Stimulated activated CD4-positive, alpha-beta T cell treated with anti-CD3 and anti-CD28 coated beads, Interleukin-15, amount 100 ng/mL, for 48 hours (primary cell): Measurements from ENCODE around the gene PNRC1.
"Not testable (repeated sequence)": the region's sequence is repeated elsewhere in the genome, so short reads cannot be mapped to it uniquely, and the experiment has no call there.

Source experiments
- DNase-seq, 2 donors: peaks; one replicate each; pipeline ENCODE4 v3.0.0-alpha.2; 2020; ENCODE audit warnings: low read depth in 2 of 2

The PNRC1 gene

DNA sequence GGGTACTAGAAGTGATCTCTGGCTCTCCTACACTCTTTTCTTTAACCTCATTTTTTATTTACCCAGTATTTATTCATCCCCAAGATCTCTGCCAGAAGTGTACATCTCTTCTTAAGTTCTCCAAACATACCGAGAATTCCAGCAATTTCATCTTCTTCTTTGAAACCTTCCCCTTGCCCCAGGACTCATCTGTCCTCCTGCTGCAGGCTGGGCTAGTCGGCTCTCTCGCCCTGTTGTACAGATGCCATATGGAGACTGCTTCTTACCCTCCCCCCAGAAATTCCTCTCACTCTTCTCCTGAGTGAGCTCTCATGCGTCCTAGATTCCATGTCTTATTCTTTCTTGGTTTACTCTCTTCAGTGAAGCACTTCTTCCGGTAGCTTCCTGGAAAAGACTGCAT, 21.9 kb upstream of the PNRC1 start:
- no peak for DNase-seq

DNA sequence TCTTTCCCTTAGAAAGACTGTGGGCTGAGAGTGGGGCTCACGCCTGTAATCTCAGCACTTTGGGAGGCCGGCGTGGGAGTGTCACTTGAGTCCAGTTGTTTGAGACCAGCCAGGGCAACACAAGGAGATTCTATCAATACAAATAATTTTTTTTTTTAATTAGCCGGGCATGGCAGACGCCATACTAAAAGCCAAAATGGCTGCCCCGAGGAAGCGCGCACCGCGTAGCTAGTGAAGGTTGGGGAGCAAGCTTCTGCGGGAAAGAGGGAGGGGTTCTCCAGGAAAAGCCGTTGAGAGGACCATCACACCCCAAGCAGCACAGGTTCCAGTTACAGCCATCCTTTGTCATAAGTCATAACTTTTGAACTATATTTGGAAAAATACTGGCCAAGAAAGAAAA, 21.3 kb upstream of the PNRC1 start:
- no peak for DNase-seq

DNA sequence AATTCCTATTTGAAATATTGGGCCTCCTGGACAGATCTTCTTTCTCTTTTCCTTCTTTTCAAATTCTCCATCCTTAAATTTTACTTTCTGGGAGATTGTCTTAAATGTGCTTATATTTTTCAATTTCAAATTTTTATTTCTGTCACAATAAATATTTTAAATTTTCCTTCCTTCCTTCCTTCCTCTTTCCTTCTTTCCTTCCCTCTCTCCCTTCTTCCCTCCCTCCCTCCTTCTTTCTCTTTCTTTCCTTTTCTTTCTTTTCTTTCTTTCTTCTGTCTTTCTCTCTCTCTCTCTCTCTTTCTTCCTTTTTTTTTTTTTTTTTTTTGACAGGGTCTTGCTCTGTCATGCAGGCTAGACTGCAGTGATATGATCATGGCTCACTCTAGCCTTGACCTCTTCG, 16.7 kb upstream of the PNRC1 start:
- DNase-seq, result no peak

DNA sequence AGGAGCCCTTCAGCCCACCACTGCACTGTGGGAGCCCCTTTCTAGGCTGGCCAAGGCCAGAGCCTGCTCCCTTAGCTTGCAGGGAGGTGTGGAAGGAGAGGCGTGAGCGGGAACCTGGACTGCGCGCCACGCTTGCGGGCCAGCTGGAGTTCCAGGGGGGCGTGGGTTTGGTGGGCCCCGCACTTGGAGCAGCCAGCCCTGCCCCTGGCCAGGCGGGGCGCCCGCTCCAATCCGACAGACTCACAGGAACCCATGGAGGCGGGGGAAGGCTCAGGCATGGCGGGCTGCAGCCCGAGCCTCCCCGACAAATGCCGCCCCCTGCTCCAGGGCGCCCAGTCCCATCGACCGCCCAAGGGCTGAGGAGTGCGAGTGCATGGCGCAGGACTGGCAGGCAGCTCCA, 15.6 kb upstream of the PNRC1 start:
- not testable (repeated sequence) for DNase-seq

DNA sequence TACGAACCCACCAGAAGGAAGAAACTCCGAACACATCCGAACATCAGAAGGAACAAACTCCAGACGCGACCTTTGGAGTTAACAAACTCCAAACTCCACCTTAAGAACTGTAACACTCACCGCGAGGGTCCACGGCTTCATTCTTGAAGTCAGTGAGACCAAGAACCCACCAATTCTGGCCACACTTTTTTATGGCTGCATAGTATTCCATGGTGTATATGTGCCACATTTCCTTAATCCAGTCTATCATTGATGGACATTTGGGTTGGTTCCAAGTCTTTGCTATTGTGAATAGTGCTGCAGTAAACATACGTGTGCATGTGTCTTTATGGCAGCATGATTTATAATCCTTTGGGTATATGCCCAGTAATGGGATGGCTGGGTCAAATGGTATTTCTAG, 14.4 kb upstream of the PNRC1 start:
- not testable (repeated sequence) for DNase-seq

DNA sequence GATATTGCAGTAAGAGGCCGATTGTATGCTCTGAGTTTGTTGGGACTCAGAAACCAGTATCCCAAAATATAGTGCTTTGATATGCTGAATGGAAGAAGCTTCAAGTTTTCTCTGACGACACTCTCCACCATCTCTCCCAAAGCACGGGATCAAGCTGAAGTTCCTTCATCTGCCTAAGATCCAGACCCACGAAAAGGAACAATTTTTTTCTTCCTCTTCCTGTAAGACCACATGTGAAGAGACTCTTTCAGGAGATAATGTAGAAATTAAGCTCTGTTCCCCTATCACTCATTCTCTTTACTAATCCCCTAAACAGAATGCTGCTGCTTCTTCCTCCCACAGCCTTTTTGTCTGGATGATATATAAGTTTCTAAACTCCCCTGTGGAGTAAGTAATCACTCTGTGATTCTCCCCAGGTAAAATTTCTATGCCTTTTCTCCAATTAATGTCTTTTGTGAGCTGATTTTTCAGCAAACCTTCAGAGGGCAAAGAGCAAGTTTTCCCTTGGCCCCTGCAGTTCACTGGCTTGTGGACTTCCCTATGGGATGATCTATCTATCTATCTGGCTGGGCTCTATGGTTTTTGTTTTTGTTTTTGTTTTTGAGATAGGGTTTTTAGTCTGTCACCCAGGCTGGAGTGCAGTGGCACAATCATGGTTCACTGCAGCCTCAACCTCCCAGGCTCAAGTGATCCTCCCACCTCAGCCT, 13.5 kb upstream of the PNRC1 start:
- no peak for DNase-seq

DNA sequence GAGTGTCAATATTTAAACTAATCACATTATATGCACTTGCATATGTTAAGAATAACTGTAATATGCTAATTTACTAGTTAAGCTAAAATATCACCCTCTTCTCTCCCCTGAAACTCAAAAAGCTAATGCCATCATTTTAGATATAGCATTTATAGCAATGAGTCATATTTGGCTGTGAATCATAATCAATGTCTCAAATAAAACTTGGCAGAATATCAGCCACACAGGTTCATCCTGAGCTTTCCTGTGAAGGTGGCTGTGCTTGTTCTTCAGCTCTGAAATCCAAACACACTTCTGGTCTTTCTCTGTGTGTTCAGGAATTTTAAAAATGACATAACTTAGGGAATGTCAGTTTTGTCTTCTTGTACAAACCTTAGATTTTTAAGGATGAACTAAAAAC, 12.8 kb upstream of the PNRC1 start:
- DNase-seq, result no peak

DNA sequence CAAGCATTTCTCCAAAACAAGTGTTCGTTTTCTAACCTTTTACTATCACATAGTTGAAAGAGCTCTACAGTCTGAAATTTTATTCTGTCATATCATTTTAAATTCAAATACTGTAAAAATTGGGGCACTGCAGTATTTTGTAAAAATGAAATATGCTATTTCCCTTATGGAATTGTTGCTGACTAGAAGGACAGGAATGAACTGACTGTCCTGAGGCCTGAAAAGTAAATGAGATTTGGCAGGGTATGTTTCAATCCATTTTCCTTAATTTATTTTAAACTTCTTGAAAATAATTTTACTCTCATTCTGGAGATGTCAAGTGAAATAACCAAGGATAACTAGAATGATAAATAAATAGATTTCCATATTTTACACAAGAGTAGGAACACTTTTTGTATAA, 11.9 kb upstream of the PNRC1 start:
- no peak for DNase-seq

DNA sequence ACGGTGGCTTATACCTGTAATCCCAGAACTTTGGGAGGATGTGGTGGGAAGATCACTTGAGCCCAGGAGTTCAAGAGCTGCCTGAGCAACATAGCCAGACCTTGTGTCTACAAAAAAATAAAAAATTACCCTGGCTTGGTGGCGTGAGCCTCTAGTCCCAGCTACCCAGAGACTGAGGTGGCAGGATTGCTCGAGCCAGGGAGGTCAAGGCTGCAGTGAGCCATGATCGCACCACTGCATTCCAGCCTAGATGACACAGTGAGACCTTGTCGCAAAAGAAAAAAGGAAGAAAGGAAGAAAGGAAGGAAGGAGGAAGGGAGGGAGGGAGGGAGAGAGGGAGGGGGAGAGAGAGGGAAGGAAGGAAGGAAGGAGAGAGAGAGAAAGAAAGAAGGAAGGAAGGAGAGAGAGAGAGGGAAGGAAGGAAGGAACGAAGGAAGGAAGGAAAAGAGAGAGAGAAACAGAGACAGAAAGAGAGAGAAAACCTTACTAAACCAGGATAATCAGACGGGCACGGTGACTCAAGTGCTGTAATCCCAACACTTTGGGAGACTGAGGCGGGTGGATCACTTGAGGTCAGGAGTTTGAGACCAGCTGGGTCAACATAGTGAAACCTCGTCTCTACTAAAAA, 10.9 kb upstream of the PNRC1 start:
- no peak for DNase-seq

DNA sequence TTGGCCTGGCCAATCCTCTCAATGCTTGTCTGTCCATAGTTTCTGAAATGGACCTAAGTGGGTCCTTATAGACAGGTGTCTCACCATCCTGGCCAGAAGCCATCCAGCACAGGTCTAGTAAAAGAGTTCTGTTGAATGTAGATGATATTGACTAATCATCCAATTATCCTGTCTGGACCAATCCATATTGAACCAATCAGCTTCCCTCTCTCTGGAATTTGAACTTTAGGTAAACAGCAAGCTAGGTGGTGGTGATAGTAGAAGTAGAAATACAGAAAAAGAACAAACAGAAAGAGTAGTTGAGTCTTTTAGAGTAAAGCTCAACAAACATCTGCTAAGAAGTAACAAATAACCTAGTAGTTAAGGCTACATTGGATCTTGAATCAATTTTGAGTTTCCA, 9.5 kb upstream of the PNRC1 start:
- no peak for DNase-seq

DNA sequence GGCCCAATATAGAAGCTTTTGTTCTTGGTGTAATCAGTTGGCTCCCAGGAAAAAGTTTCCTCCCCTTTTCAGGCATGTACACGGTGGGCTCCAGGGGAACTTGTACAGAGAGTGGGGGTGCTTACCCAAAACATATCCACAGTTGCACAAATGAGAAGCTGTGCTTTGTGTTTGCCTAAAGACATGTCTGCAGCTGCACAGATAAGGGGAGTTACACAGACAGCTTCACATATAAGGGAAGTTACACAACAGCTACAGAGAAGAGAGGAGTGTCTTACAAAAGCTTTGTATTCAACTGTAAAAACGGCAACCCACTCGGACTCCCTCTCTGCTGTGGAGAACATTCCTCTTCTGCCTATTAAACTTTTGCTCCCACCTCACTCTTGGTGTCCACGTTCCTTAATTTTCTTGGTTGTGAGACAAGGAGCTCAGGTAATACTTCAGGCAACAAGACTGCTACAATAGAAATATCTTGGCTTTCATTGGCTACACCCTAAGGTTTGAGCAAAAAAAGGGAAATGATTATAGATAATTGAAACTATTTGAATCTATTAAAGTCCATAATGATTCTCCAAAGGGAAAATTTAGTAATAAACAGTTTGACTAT, 7.4 kb upstream of the PNRC1 start:
- no peak for DNase-seq

DNA sequence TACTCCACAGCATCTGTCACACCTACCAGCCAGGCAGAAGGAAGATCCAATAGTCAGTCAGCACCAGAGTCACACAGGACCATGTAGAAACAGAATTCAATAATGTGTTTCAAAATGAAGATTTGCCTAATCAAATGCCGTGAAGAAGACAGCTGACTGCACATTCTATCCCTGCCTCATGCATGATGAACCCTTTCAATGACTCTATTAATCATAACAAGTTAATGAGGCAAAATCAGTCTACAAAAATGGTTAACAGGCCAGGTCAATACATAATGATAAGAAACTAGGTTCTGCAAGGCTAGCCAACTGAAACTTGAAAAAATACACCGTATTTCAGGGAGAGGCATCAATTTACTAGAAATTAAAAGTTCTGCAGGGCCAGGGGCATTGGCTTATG, 6.7 kb upstream of the PNRC1 start:
- no peak for DNase-seq

DNA sequence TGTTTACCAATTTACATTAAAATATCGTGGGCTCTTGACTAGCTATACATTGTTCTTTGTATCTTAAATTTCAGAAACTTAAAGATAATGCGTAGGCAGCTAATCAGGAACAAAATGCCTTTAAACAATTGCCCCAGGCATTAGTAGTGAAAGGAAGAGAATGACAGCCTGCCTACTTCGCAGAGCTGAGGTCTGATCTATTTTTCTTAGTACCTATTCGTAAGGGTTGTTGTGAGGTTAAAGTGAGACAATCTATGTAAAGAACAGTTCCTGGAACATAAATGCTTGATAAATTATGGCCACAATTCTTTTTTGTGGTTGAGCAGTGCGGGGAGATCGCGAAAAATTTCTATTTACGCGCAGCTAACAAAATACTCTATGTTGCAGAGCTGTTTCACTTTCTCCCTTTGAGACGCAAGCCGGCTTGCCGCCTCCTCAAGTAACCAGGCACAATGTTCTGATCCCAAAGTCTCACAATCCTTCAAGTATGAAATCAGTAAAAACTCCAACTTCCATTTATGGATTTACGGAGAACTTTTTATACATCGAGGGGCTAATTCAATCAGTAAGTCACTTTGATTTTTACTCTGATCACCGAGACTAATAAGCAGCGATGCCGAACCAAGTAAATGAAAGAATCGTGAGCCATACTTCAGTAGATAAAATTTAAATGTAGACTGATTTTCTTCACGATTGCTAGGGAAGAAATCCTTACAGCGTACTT, 878 bp upstream of the PNRC1 start:
- DNase-seq, result peak; percentile 15 to 16

DNA sequence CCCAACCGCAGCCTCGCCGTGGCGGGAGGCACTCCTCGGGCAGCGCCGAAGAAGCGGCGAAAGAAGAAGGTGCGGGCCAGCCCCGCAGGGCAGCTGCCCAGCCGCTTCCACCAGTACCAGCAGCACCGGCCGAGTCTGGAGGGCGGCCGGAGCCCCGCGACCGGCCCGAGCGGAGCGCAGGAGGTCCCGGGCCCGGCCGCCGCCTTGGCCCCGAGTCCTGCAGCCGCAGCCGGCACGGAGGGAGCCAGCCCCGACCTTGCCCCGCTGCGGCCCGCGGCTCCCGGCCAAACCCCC, 525 bp downstream of the PNRC1 start:
- DNase-seq, result no peak

DNA sequence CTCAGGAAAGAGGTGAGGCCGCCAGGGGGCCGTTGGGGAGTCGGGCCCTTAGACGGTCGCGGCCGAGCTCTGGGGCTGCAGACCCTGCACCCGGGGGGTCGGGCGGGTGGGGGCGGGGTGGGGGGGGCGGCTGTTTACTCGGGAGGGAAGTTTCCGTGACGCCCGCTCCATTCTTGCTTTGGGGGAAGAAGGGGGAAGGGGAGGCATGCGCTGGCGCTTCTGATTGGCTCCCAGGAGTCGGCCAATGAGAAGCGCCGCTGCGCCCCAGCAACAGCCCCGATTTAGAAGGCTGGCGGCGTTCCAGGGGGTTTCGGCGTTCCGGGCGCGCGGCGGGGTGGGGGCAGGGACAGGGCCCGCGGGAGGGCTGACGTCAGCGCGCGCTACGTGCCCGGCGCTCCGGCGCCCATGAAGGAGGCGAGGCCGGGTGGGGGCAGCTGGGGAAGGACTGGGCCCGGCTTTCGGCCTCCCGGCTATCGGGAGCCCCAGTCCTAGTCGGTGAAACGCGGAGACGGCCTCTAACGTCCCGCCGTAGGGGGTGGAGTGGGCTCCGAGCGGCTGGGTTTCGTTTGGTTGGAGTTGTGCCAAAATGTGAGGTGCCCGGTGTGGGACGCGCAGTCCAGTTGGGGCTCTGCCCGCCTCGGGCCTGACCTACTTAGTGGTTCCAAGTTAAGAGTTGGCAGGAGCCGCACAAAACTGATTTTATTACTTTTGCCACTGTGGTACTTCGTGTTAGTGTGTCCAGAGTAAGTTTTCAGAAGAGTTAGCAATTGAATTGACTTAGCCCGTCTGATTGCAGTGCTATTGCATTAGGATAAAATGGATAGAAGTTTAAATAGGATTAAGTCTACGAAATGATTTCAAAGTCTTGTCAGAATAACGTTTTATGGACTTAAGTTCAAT, 1.1 kb downstream of the PNRC1 start:
- peak; percentile 96 for DNase-seq

DNA sequence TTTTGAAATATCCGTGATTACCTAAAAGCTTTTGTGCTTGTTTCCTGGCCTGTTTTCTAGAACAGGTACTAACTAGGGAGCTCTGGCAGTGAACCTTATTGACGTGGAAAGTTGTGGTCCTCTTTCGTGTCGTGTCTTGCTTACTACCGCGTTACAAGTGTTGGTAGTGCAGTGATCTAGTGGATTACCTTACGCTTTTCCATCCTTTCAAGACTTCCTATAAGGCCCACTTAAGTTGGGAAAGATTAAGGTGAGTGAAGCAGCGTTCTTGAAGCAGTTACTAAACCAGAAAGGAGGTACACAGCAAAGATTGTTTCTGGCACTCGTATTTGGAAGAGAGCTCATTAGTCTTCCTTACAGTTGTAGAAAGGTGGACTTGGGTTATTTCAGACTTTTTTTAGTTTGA, 1.9 kb downstream of the PNRC1 start:
- DNase-seq, result no peak

DNA sequence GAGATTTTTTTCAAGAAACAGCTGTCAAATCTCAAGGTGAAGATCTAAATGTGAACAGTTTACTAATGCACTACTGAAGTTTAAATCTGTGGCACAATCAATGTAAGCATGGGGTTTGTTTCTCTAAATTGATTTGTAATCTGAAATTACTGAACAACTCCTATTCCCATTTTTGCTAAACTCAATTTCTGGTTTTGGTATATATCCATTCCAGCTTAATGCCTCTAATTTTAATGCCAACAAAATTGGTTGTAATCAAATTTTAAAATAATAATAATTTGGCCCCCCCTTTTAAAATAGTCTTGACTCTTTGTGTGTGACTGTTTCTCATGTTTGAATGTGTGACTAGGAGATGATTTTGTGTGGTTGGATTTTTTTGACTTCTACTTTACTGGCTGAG, 4.0 kb downstream of the PNRC1 start:
- no peak for DNase-seq

DNA sequence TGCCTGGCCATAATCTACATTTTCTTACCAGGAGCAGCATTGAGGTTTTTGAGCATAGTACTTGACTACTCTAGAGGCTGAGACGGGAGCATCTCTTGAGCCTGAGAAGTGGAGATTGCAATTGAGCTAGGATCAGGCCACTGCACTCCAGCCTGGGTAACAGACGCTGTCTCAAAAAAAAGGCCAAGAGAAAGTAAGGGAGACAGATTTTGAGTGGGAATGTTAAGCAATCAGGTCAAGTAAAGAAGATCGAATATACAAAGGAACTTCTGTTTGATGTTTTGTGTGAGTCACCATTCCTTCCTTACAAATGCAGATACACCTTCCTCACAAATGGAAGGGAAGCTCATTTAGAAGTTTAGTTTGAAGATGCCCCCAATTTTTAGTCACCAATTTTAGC, 4.4 kb downstream of the PNRC1 start:
- DNase-seq, result no peak

DNA sequence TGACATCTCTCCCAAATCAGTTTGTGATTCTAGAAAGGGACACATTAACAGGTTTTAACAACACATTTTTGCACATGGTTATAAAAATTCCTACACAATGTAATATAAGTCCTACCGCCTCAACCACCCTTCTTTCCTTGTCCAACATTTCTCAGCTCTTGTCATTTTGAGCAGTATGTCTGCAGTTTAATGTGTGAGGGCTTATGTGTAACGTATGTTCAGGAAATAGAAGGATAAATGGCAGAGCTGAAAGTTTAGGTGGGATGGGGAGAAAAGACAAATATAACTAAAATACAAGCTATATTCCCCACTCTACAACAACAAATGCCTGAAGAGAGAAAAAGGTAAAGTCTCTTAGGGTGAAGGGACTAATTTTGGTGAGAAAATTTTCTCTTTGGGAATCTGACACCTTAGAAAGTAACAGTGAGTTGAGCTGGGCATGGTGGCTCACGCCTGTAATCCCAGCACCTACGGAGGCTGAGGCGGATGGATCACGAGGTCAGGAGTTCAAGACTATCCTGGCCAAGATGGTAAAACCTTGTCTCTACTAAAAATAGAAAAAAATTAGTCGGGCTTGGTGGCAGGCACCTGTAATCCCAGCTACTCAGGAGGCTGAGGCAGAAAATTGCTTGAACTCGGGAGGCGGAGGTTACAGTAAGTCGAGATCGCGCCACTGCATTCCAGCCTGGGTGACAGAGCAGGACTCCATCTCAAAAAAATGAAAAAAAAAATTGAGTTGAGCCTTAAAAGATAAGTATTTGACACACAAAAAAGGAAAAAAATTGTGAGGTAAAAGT, 5.1 kb downstream of the PNRC1 start:
- DNase-seq, result no peak

DNA sequence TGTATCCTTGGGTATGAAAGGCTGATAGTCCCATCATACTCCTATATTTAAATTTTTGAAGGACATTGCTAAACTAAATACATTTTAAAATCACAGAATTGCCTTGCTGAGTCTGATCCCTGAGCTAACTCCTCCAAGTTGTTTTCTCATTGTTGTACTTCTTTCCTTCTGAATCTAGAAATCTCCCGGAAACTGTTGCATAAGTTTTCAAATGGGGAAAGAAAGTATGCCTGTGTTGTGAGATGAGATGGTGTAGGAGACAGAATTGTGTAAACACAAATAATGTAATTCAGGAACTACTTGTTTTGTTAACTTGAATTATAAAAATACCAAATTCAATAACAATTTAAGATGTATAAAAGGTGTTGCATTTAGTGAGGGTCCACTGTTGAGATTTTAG, 7.3 kb downstream of the PNRC1 start:
- no peak for DNase-seq

DNA sequence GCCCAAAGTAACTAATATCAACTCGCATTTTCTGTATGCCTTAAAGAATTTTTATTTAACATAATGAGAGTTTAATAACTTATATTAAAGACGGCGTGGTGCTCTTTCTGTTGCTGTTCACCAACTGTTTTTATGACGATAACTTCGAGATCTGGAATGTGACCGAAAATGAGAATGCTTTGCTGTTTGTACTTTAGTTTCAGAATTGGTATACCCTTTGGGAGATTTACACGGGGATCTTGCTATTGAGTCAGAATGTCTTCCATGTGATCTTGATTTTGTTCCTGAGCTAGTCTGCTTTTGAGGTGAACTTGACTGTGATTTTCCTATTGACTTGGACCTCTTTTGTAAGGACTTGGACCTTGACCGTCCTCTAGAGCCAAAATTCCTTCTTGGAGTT, 17.9 kb downstream of the PNRC1 start:
- no peak for DNase-seq
